NCI-H1436 (cell line): ENCODE data around the gene TRIML1.
"Not testable (repeated sequence)": the region's sequence is repeated elsewhere in the genome, so short reads cannot be mapped to it uniquely, and the experiment has no call there.

Experiments
- DNase-seq: peaks from one replicate; lab custom pipeline; 2025; lab: John Stamatoyannopoulos, UW

The TRIML1 gene

GRCh38 chr4:188154668-188155405 lies 15.6 kb downstream of the TRIML1 start:
- no peak for DNase-seq

- no peak for DNase-seq
Observed at GRCh38 chr4:188158336-188158735, 19.1 kb downstream of the TRIML1 start.

GRCh38 chr4:188159513-188160226 lies 20.4 kb downstream of the TRIML1 start:
- not testable (repeated sequence) for DNase-seq

GRCh38 chr4:188160406-188160805 lies 21.2 kb downstream of the TRIML1 start:
- no peak for DNase-seq

GRCh38 chr4:188161167-188161566 lies 21.9 kb downstream of the TRIML1 start:
- no peak for DNase-seq

- no peak for DNase-seq
Observed at GRCh38 chr4:188162698-188163097, 23.5 kb downstream of the TRIML1 start.

GRCh38 chr4:188168726-188169373 lies 29.6 kb downstream of the TRIML1 start:
- DNase-seq = no peak

GRCh38 chr4:188171551-188171950 lies 32.3 kb downstream of the TRIML1 start:
- DNase-seq = no peak

- DNase-seq = no peak
Observed at GRCh38 chr4:188175288-188175687, 36.0 kb downstream of the TRIML1 start.

GRCh38 chr4:188177997-188178675 lies 38.9 kb downstream of the TRIML1 start:
- no peak for DNase-seq

- DNase-seq = no peak
Observed at GRCh38 chr4:188178806-188179205, 39.6 kb downstream of the TRIML1 start.

- DNase-seq = no peak
Observed at GRCh38 chr4:188187106-188187505, 47.9 kb downstream of the TRIML1 start.

GRCh38 chr4:188190461-188190860 lies 51.2 kb downstream of the TRIML1 start:
- no peak for DNase-seq

GRCh38 chr4:188194421-188194820 lies 55.2 kb downstream of the TRIML1 start:
- no peak for DNase-seq

- DNase-seq = no peak
Observed at GRCh38 chr4:188195389-188195985, 56.2 kb downstream of the TRIML1 start.

GRCh38 chr4:188196134-188196735 lies 57.0 kb downstream of the TRIML1 start:
- no peak for DNase-seq
